Measurements from ENCODE around the gene ADGRG3.

The ADGRG3 gene

GRCh38 chr16:57668263-57668571 lies at the start of gene ADGRG3:
ADGRG3 (plus strand) TSS chr16:57668306; CDS start chr16:57668348, 42 bp downstream.
- no peak for DNase-seq (ENCODE audit: low read depth, low spot score)

GRCh38 chr16:57619133-57619605 lies 48.9 kb upstream of the ADGRG3 start:
- no peak for DNase-seq (ENCODE audit: low read depth, low spot score)

- no peak for DNase-seq (ENCODE audit: low read depth, low spot score)
Measured at GRCh38 chr16:57619606-57620334, 48.3 kb upstream of the ADGRG3 start.

GRCh38 chr16:57620335-57621231 lies 47.5 kb upstream of the ADGRG3 start:
- DNase-seq (ENCODE audit: low read depth, low spot score), result no peak

- DNase-seq (ENCODE audit: low read depth, low spot score), result no peak
Measured at GRCh38 chr16:57621521-57622271, 46.4 kb upstream of the ADGRG3 start.

GRCh38 chr16:57622361-57623250 lies 45.5 kb upstream of the ADGRG3 start:
- no peak for DNase-seq (ENCODE audit: low read depth, low spot score)

GRCh38 chr16:57623251-57624043 lies 44.7 kb upstream of the ADGRG3 start:
- DNase-seq (ENCODE audit: low read depth, low spot score), result no peak

GRCh38 chr16:57624044-57624688 lies 43.9 kb upstream of the ADGRG3 start:
- DNase-seq (ENCODE audit: low read depth, low spot score), result no peak

GRCh38 chr16:57624806-57625500 lies 43.2 kb upstream of the ADGRG3 start:
- no peak for DNase-seq (ENCODE audit: low read depth, low spot score)

GRCh38 chr16:57626420-57627170 lies 41.5 kb upstream of the ADGRG3 start:
- DNase-seq (ENCODE audit: low read depth, low spot score), result no peak

- DNase-seq (ENCODE audit: low read depth, low spot score), result peak; percentile 47
Measured at GRCh38 chr16:57627184-57627871, 40.8 kb upstream of the ADGRG3 start.

GRCh38 chr16:57628008-57628781 lies 39.9 kb upstream of the ADGRG3 start, which contains the start of gene ADGRG1:
ADGRG1 (plus strand) TSS chr16:57628630; CDS start chr16:57650288, 21,658 bp downstream.
- peak; percentile 93 for DNase-seq (ENCODE audit: low read depth, low spot score)

GRCh38 chr16:57628783-57629293 lies 39.3 kb upstream of the ADGRG3 start:
- DNase-seq (ENCODE audit: low read depth, low spot score), result no peak

- DNase-seq (ENCODE audit: low read depth, low spot score), result no peak
Measured at GRCh38 chr16:57629516-57630406, 38.3 kb upstream of the ADGRG3 start.

- no peak for DNase-seq (ENCODE audit: low read depth, low spot score)
Measured at GRCh38 chr16:57630407-57630797, 37.7 kb upstream of the ADGRG3 start.
